GM12892 (cell line): ENCODE data around the gene FOXJ3.

Source experiments
- DNase-seq: peaks from one replicate; pipeline ENCODE4 v3.0.0; 2011; ENCODE audit not compliant: insufficient read length
- FAIRE-seq: peaks from 2 replicates; lab custom pipeline; 2011; peaks lifted over from hg19 to GRCh38; lab: Jason Lieb, UNC
- POLR2A ChIP-seq: IDR thresholded peaks from 2 replicates; pipeline ENCODE4 v1.6.1; 2011; ENCODE audit warnings: low read depth, low read length, control low read depth
- POLR2AphosphoS5 ChIP-seq: IDR thresholded peaks from 2 replicates; pipeline ENCODE4 v1.6.1; 2011; ENCODE audit warnings: low read depth, low read length, control low read depth
- TAF1 ChIP-seq: IDR thresholded peaks from 2 replicates; pipeline ENCODE4 v1.6.1; 2011; ENCODE audit warnings: low read depth, mild to moderate bottlenecking, control low read depth, low read length, borderline replicate concordance

FOXJ3 gene

DNA sequence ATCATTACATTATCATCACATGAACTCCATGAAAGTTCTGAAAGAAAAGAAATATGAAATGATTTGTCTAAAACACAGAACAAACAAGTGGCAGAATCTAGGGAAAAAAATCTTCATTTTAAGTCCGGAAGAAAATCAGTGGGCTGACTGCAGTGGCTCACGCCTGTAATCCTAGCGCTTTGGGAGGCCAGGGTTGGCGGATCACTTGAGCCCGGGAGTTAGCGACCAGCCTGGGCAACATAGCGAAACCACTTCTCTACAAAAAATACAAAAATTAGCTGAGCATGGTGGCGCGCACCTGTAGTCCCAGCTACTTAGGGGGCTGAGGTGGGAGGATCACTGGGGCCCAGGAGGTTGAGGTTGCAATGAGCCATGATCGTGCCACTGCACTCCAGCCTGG is 4.8 kb downstream of the FOXJ3 start:
- no peak for DNase-seq
- TF ChIP-seq POLR2A (no peak), POLR2AphosphoS5 (no peak), TAF1 (no peak)
- FAIRE-seq, result no peak

DNA sequence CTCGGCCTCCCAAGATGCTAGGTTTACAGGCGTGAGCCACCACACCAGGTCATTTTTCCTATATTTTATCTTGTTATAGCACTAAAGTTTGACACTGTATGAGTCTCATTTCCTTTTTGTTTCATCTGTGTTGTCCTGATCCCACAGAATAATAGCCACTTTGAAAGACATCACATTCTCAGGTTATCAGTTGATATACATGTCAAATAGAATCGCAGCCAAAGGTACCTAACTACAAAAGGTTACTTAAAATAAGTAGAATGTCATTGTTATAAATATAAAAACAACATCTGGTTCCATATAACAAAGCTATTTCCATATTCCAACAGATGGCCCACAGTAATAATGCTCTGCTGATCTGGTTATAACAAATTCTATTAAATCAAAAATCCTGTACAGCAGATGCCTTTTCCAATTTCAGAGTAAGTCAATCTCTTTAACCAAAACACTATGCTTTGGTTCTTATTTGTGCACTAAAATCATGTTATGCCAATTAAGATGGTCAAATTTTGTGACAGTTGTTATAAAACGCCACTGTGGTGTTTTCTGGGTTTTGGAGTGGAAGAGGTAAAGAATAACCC is 6.0 kb downstream of the FOXJ3 start:
- FAIRE-seq (no peak), DNase-seq (no peak)
- TF ChIP-seq POLR2AphosphoS5 (no peak), POLR2A (no peak), TAF1 (no peak)

- no peak for TF ChIP-seq TAF1
- no peak for TF ChIP-seq POLR2A
- no peak for TF ChIP-seq POLR2AphosphoS5
- no peak for DNase-seq
- no peak for FAIRE-seq
These were observed 6.9 kb downstream of the FOXJ3 start for GRCh38 chr1:42328047-42328625.

DNA sequence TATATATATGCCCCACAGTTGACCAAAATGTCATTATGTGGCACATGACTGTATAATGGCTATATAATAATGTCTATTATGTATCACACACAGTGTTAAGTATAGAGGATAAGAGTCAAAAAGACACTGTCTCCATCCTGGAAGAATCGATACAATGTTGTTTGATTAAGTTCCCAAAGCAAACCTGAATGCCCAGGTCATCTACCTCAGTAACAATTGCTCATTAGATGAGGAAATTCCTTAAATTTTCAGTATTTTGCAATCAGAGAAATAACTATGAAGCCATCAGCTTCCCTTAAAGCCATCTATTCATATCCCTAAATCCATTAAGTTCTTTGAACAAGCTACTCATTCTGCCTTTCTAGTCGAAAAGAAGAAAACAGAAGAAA is 10.0 kb downstream of the FOXJ3 start:
- TF ChIP-seq TAF1 (no peak), POLR2A (no peak), POLR2AphosphoS5 (no peak)
- DNase-seq (no peak), FAIRE-seq (no peak)

- no peak for DNase-seq
- FAIRE-seq, result no peak
- TF ChIP-seq POLR2AphosphoS5 (no peak), TAF1 (no peak), POLR2A (no peak)
These were observed 10.5 kb downstream of the FOXJ3 start for GRCh38 chr1:42324398-42325013.

GRCh38 chr1:42323551-42323950 is 11.5 kb downstream of the FOXJ3 start:
- no peak for FAIRE-seq
- no peak for TF ChIP-seq POLR2AphosphoS5
- no peak for TF ChIP-seq TAF1
- no peak for TF ChIP-seq POLR2A

GRCh38 chr1:42322577-42322976 is 12.5 kb downstream of the FOXJ3 start:
- FAIRE-seq (no peak), DNase-seq (no peak)
- TF ChIP-seq POLR2A, result no peak
- no peak for TF ChIP-seq TAF1
- no peak for TF ChIP-seq POLR2AphosphoS5

More at GRCh38 chr1:42323551-42323950, 11.5 kb downstream of the FOXJ3 start:
- DNase-seq, result no peak

DNA sequence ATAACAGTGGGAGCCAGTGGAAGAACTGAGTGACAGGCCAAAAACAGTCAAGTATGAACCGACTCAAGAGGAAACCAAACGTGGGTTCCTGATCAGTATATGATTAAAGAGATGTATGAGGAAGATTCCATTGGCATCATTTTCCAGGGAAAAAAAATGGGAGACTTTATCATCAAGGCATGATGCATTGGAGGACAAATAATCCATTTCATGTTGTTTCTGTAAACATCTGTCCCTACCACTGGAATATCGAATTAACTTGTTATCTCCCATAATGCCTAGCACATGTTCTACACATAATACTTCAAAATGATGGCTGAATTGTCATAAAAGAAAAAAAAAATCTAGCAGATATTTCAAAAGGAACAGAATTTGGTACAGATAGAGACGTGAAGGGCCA is 13.3 kb downstream of the FOXJ3 start:
- FAIRE-seq (no peak), DNase-seq (no peak)
- TF ChIP-seq TAF1, result no peak
- no peak for TF ChIP-seq POLR2AphosphoS5
- no peak for TF ChIP-seq POLR2A

GRCh38 chr1:42320708-42321107 is 14.3 kb downstream of the FOXJ3 start:
- no peak for TF ChIP-seq TAF1
- TF ChIP-seq POLR2AphosphoS5, result no peak
- no peak for TF ChIP-seq POLR2A
- DNase-seq (no peak), FAIRE-seq (no peak)

DNA sequence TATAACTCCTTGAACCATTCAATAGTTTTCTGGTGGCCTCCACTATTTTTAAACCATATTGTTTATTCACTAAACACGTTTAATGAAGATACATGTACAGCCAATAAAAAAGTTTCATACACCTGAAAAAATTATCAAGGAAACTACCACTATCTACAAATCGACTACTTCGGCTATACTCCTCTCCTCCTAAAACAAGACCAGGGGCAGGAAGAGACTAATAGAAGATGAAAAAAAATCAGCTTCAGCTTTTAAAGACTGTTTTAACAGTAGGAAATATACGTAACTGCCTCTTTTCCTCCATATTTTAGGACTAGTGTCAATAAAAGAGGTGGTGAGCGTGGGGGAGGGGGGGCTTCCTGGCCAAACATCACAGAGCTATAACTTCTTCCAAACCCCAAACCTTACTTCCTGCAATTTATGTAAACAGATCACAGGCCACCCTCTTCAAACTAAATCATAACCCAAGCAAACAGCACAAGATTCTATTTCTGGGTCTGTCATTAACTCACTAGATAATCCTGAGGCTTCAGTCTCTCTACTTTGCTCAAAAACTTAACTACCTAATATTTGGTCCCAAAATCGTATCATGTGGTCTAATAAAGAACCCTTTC is 15.1 kb downstream of the FOXJ3 start:
- TF ChIP-seq POLR2AphosphoS5 (no peak), POLR2A (no peak), TAF1 (no peak)
- FAIRE-seq (no peak), DNase-seq (no peak)

DNA sequence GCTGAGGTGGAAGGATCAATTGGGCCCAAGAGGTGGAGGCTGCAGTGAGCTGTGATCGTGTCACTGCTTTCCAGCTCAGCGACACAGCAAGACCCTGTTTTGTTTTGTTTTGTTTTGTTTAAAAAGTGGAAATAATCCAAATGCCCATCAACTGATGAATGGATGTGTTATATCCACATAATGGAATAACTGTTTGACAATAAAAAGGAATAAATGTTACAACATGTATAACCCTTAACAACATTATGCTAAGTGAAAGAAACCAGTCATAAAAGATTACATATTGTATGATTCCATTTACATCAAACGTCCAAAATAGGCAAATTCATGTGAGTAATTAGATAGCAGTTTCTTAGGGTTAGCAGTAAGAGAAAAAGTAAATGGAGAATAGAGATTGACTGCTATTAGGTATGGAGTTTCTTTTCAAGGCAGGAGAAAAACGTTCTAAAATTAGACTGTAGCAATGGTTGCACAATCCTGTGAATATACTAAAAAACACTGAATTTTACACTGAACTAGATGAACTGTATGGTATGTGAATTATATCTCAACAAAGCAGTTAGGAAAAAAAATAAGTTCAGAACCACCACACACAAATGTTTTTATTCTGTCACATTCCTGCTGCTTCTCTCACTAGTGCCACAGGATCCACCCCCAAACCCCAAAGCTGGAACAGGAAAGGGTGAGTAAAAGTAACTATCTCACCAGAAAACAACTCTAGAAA is 15.7 kb downstream of the FOXJ3 start:
- TF ChIP-seq TAF1 (no peak), POLR2AphosphoS5 (no peak), POLR2A (no peak)
- DNase-seq (no peak), FAIRE-seq (no peak)

DNA sequence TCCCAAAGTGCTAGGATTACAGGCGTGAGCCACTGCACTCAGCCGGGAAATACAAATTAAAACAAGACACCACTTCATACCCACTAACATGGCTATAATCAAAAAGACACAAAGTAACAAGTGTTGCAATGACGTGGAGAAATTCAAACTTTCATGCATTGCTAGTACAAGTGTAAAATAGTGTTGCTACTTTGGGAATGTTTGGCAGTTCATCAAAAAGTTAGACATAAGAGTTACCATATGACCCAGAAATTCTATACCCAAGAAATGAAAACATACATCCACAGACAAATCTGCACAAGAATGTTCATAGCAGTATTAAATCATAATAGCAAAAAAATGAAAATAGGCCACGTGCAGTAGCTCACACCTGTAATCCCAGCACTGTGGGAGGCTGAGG is 16.4 kb downstream of the FOXJ3 start:
- TF ChIP-seq POLR2AphosphoS5 (no peak), TAF1 (no peak), POLR2A (no peak)
- DNase-seq (no peak), FAIRE-seq (no peak)

DNA sequence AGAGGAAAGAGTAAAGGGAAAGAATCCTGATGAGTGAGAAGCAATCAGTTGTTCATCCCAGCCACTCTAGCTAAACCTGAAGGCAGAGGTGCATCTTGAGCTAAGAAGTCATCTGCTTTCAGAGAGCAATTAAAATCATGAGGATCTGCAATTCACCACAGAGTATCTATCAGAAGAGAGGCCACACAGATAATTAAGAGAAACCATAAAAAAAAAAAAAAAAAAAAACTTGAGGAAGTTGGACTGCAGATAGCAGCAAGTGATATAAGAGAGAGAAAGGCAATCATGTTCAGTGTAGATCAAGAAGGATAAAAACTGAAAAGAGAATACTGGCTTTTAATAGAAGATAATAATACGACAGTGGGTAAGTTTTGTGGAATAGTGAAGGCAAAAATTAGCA is 17.7 kb downstream of the FOXJ3 start:
- no peak for FAIRE-seq
- TF ChIP-seq POLR2A (no peak), TAF1 (no peak), POLR2AphosphoS5 (no peak)
- DNase-seq, result no peak
